Measurements from ENCODE around the gene ZW10.

DNA sequence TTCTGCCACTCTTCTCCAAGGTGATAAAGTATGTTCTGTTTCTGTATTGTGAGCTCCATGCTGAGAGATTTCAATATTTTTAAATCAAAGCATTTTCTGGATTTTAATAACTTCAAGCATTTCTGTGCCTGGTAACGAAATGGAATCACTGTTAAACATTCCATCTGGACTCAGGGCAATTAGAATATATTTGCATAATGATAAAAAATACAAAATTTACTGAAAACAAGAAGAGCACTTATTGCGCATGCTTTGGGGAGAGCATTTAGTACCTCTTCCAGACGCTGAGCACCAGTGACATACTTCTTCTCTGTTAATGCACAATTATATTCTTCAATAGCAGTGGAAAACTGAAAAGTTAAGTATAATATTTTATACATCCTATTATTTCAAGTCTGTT, 13.3 kb downstream of the ZW10 start:
- TF ChIP-seq, protein P1, sequence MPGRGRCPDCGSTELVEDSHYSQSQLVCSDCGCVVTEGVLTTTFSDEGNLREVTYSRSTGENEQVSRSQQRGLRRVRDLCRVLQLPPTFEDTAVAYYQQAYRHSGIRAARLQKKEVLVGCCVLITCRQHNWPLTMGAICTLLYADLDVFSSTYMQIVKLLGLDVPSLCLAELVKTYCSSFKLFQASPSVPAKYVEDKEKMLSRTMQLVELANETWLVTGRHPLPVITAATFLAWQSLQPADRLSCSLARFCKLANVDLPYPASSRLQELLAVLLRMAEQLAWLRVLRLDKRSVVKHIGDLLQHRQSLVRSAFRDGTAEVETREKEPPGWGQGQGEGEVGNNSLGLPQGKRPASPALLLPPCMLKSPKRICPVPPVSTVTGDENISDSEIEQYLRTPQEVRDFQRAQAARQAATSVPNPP (CRISPR knock-in tag; IDR thresholded peaks at IDR 0.05): no peak
- TF ChIP-seq SMAD1 (CRISPR knock-in tag; IDR thresholded peaks at IDR 0.05; ENCODE audit: borderline replicate concordance, low read depth) (no peak), ZNF513 (CRISPR knock-in tag; conservative IDR thresholded peaks at IDR 0.05) (no peak), ETS1 (CRISPR knock-in tag; IDR thresholded peaks at IDR 0.05) (no peak), TFAP4 (IDR thresholded peaks at IDR 0.05; ENCODE audit: borderline replicate concordance, low read depth) (no peak), CEBPB (IDR thresholded peaks at IDR 0.05; ENCODE audit: borderline replicate concordance, low read depth, low read length) (no peak), SUZ12 (IDR thresholded peaks at IDR 0.05; ENCODE audit: low read depth, low read length) (no peak), TAF1 (CRISPR knock-in tag; IDR thresholded peaks at IDR 0.05) (no peak), PHF8 (CRISPR knock-in tag; IDR thresholded peaks at IDR 0.05) (no peak), EED (CRISPR knock-in tag; IDR thresholded peaks at IDR 0.05) (no peak), SAFB2 (CRISPR knock-in tag; IDR thresholded peaks at IDR 0.05; ENCODE audit: borderline replicate concordance, low read depth) (no peak), SYNCRIP (IDR thresholded peaks at IDR 0.05; ENCODE audit: insufficient read depth, low read depth, low read length) (no peak)
- TF ChIP-seq, protein P2, sequence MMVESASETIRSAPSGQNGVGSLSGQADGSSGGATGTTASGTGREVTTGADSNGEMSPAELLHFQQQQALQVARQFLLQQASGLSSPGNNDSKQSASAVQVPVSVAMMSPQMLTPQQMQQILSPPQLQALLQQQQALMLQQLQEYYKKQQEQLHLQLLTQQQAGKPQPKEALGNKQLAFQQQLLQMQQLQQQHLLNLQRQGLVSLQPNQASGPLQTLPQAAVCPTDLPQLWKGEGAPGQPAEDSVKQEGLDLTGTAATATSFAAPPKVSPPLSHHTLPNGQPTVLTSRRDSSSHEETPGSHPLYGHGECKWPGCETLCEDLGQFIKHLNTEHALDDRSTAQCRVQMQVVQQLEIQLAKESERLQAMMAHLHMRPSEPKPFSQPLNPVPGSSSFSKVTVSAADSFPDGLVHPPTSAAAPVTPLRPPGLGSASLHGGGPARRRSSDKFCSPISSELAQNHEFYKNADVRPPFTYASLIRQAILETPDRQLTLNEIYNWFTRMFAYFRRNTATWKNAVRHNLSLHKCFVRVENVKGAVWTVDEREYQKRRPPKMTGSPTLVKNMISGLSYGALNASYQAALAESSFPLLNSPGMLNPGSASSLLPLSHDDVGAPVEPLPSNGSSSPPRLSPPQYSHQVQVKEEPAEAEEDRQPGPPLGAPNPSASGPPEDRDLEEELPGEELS (CRISPR knock-in tag; IDR thresholded peaks at IDR 0.05): no peak
- TF ChIP-seq, protein P3, sequence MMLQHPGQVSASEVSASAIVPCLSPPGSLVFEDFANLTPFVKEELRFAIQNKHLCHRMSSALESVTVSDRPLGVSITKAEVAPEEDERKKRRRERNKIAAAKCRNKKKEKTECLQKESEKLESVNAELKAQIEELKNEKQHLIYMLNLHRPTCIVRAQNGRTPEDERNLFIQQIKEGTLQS (CRISPR knock-in tag; IDR thresholded peaks at IDR 0.05): no peak

Measured in HepG2 (cell line).